Endodermal cell (in vitro differentiated cells): ENCODE data around the gene PAX8. TPM values are rescaled to one million over a fixed set of nuclear protein-coding genes. Genes with fewer than 3 reads are reported as not detected.
"Not testable (repeated sequence)": the region's sequence is repeated elsewhere in the genome, so short reads cannot be mapped to it uniquely, and the experiment has no call there.

Source experiments
- DNase-seq: peaks from one replicate; pipeline ENCODE4 v3.0.0-alpha.2; 2017
- H3K27ac ChIP-seq: 2 replicates; pipeline ENCODE4 v1.5.1; 2013; ENCODE audit warnings: mild to moderate bottlenecking, low read depth, low read length, moderate library complexity
- H3K27me3 ChIP-seq: 2 replicates; pipeline ENCODE4 v1.6.1; 2013; ENCODE audit warnings: mild to moderate bottlenecking, low read length, moderate library complexity; ENCODE audit not compliant: insufficient read depth, control insufficient read depth, poor library complexity, severe bottlenecking
- H3K36me3 ChIP-seq: 2 replicates; pipeline ENCODE4 v1.7.0; 2013; ENCODE audit warnings: mild to moderate bottlenecking, low read length, moderate library complexity; ENCODE audit not compliant: control insufficient read depth, insufficient read depth
- H3K4me1 ChIP-seq: one replicate; pipeline ENCODE4 v1.7.0; 2013; ENCODE audit warnings: low read length; ENCODE audit not compliant: control insufficient read depth, insufficient read depth
- H3K4me3 ChIP-seq: 2 replicates; pipeline ENCODE4 v1.5.1; 2013; ENCODE audit warnings: mild to moderate bottlenecking, low read length, moderate library complexity
- H3K9ac ChIP-seq: 2 replicates; pipeline ENCODE4 v1.6.1; 2013; ENCODE audit warnings: mild to moderate bottlenecking, low read length, moderate library complexity; ENCODE audit not compliant: poor library complexity, severe bottlenecking; ENCODE audit errors: extremely low read depth
- H3K9me3 ChIP-seq: 2 replicates; pipeline ENCODE4 v1.6.1; 2013; ENCODE audit warnings: mild to moderate bottlenecking, low read length, moderate library complexity; ENCODE audit not compliant: control insufficient read depth
- H3K27ac Mint-ChIP-seq: 2 replicates; pipeline ENCODE4 v1.8.0; 2020; ENCODE audit warnings: mixed read lengths
- H3K27me3 Mint-ChIP-seq: 2 replicates; pipeline ENCODE4 v1.8.0; 2021; ENCODE audit warnings: mild to moderate bottlenecking, mixed read lengths; ENCODE audit not compliant: insufficient read depth
- H3K36me3 Mint-ChIP-seq: 2 replicates; pipeline ENCODE4 v1.8.0; 2020; ENCODE audit warnings: low read depth, mixed read lengths
- H3K4me1 Mint-ChIP-seq: 2 replicates; pipeline ENCODE4 v1.8.0; 2020; ENCODE audit warnings: mixed read lengths
- H3K4me3 Mint-ChIP-seq: 2 replicates; pipeline ENCODE4 v1.8.0; 2020; ENCODE audit warnings: mild to moderate bottlenecking, moderate library complexity, mixed read lengths
- H3K9me3 Mint-ChIP-seq: 2 replicates; pipeline ENCODE4 v1.8.0; 2020; ENCODE audit warnings: mild to moderate bottlenecking, mixed read lengths
- WGBS, 2 experiments: methylation state at CpG; one replicate each; pipeline versions ENCODE4 v1.1.5 to v1.1.7; 2013; ENCODE audit warnings: missing lambda C conversion rate in 2 of 2, mixed read lengths in 1 of 2; ENCODE audit not compliant: insufficient coverage in 1 of 2, insufficient read length in 1 of 2; 5-methylcytosine and 5-hydroxymethylcytosine counted together
- total RNA-seq, 2 donors: library from RNA; stranded (reverse); fragmentation: NEBNext Ultra II Directional in 1 of 2; extraction: Animal tissue kit (Norgen Biotek cat#: 25700) in 1 of 2; gene quantifications; 2 replicates in 1 of 2; 3 replicates in 1 of 2; pipeline ENCODE4 v1.2.1, GENCODE V29; 2021
- TF ChIP-seq, protein P1 (sequence below): fragments of 200-600 bp; sonication (generic); conservative IDR thresholded peaks from 2 replicates; pipeline ENCODE4 v1.5.0; 2021; ENCODE audit warnings: antibody characterized with exemption, mild to moderate bottlenecking

PAX8 gene
- total RNA-seq, 2 donors from 2014 or later: 0.09 to 0.11 TPM

DNA sequence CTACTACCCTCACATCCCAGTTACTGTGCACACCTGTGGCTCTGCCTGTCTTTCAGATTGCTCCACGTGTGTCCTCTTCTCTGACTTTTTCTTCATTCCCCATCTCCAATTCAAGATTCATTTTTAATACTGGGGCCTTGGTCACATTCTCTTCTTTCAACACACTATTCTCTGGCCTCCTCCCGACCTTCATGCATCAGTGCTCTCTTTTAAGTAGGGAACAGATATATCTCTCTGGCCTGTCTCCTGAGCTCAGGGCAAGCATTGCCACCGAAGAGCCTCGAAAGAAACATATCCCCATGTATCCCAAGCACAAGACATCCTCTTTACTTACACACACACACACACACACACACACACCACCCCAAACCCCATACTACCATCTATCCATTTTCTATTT is 21.6 kb upstream of the PAX8 start:
- H3K27ac ChIP-seq: no peak overlapping the region
- peaks cover 13% of the 10 kb centered on the region for H3K27me3 ChIP-seq
- H3K36me3 Mint-ChIP-seq: no peaks in the 10 kb centered on the region
- peaks cover 4% of the 10 kb centered on the region for H3K4me1 Mint-ChIP-seq
- DNase-seq: no peak
- no peaks in the 10 kb centered on the region for H3K36me3 ChIP-seq
- no peaks in the 10 kb centered on the region for H3K4me1 ChIP-seq
- H3K4me3 Mint-ChIP-seq: no peak overlapping the region
- no peak overlapping the region for H3K4me3 ChIP-seq
- TF ChIP-seq, protein P1, sequence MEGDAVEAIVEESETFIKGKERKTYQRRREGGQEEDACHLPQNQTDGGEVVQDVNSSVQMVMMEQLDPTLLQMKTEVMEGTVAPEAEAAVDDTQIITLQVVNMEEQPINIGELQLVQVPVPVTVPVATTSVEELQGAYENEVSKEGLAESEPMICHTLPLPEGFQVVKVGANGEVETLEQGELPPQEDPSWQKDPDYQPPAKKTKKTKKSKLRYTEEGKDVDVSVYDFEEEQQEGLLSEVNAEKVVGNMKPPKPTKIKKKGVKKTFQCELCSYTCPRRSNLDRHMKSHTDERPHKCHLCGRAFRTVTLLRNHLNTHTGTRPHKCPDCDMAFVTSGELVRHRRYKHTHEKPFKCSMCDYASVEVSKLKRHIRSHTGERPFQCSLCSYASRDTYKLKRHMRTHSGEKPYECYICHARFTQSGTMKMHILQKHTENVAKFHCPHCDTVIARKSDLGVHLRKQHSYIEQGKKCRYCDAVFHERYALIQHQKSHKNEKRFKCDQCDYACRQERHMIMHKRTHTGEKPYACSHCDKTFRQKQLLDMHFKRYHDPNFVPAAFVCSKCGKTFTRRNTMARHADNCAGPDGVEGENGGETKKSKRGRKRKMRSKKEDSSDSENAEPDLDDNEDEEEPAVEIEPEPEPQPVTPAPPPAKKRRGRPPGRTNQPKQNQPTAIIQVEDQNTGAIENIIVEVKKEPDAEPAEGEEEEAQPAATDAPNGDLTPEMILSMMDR: no peak
- no peak overlapping the region for H3K27ac Mint-ChIP-seq
- WGBS, 2 experiments: 88 to 100% methylated on average over 1 to 4 of the region's 4 CpGs
- no peak overlapping the region for H3K9ac ChIP-seq
- no peaks in the 10 kb centered on the region for H3K9me3 Mint-ChIP-seq
- peaks cover 25% of the 10 kb centered on the region for H3K27me3 Mint-ChIP-seq
- H3K9me3 ChIP-seq: no peaks in the 10 kb centered on the region

DNA sequence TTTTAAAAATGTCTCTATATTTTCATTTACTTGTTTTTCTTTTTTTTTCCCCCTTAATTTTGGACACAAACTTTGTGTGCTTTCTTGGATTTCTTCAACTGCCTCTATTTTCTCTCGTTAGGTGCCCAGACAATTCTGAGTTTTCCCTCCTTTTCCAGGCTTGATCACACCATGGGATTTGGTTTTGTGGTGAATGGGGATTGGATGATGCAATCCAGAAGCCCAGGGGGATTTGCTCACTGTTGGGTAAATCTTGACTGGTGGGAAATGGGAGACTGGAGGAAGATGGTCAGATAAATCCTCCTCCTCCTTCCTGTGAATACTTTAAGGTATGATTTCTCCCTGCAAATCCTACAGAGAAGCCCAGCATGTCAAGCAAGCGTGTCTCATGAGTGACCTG is 19.5 kb upstream of the PAX8 start:
- no peak overlapping the region for H3K4me3 Mint-ChIP-seq
- TF ChIP-seq, protein P1: no peak
- 92 to 100% methylated on average over 1 to 2 of the region's 2 CpGs for WGBS, 2 experiments

DNA sequence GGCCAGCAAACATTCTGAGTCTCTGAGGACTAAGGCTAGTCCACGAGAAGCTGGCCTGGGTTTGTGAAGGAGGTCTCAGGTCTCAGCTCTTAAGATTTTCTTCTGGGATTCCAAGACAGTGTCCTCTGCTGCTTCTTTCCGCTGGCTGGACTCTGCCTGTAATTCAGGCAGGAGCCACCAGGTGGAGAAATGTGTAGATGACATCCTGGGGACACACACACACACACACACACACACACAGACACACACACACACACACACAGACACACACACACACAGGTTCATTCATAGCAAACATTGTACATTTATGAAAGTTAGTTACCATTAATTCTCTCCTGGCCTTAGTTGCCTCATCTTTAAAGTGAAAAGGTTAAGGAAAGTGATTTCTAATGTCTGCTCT is 18.9 kb upstream of the PAX8 start:
- H3K4me3 ChIP-seq, H3K36me3 ChIP-seq, H3K4me1 ChIP-seq, H3K27ac ChIP-seq, H3K9ac ChIP-seq, H3K4me3 Mint-ChIP-seq, H3K9me3 ChIP-seq, H3K36me3 Mint-ChIP-seq, H3K4me1 Mint-ChIP-seq, H3K27ac Mint-ChIP-seq, H3K9me3 Mint-ChIP-seq: not testable (repeated sequence)
- H3K27me3 ChIP-seq: peaks cover 40% of the 10 kb centered on the region
- WGBS, 2 experiments: 28% methylated on average over 2 of the region's 2 CpGs; no CpG with 5 or more reads in 1 of the 2 experiments
- peaks cover 46% of the 10 kb centered on the region for H3K27me3 Mint-ChIP-seq
- peak; percentile 68 for DNase-seq

More for the DNA sequence above, 19.5 kb upstream of the PAX8 start:
- no peaks in the 10 kb centered on the region for H3K4me1 Mint-ChIP-seq
- H3K27me3 Mint-ChIP-seq: peaks cover 40% of the 10 kb centered on the region
- no peaks in the 10 kb centered on the region for H3K9me3 Mint-ChIP-seq
- Histone ChIP-seq H3K27ac (no peak overlapping the region), H3K27me3 (peaks cover 34% of the 10 kb centered on the region), H3K4me3 (no peak overlapping the region), H3K36me3 (no peaks in the 10 kb centered on the region), H3K9ac (no peak overlapping the region), H3K9me3 (no peaks in the 10 kb centered on the region), H3K4me1 (no peaks in the 10 kb centered on the region)
- H3K27ac Mint-ChIP-seq: no peak overlapping the region
- DNase-seq: no peak
- H3K36me3 Mint-ChIP-seq: no peaks in the 10 kb centered on the region

GRCh38 chr2:113291191-113291590 is 12.5 kb upstream of the PAX8 start:
- H3K9me3 Mint-ChIP-seq: no peaks in the 10 kb centered on the region
- no peak overlapping the region for H3K27ac Mint-ChIP-seq
- H3K36me3 Mint-ChIP-seq: no peaks in the 10 kb centered on the region
- no peaks in the 10 kb centered on the region for H3K4me1 ChIP-seq
- H3K4me1 Mint-ChIP-seq: peaks cover 2% of the 10 kb centered on the region
- peak overlapping the region; percentile 38 for H3K4me3 Mint-ChIP-seq
- no peak overlapping the region for H3K9ac ChIP-seq
- no peaks in the 10 kb centered on the region for H3K36me3 ChIP-seq
- 7 to 15% methylated on average over 5 to 28 of the region's 28 CpGs for WGBS, 2 experiments
- no peak overlapping the region for H3K27ac ChIP-seq
- peaks cover 98% of the 10 kb centered on the region for H3K27me3 Mint-ChIP-seq
- no peak overlapping the region for H3K4me3 ChIP-seq
- peaks cover 88% of the 10 kb centered on the region for H3K27me3 ChIP-seq
- peak; percentile 76 for DNase-seq
- TF ChIP-seq, protein P1: no peak
- no peaks in the 10 kb centered on the region for H3K9me3 ChIP-seq

DNA sequence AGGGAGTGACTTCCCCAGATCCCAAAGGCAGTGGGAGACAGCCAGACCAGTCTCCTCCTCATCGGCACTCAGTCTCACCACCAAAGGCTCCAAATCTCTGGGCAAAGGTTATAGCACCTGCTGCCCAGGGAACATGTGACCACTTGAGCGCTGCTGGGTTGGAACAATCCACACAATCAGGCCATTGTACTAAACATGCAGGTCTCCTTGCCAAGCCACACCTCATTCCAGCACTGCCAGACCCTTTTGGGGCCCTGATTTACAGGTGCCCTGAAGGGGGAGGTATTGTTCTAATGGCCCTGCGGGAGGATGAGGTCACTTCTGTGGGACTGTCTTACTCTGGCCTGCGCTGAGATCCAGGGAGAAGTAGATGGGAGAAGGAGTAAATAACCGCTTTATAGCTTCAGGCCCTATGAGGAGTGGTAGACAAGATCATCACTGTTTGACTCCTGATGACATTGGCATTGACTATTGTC is 10.0 kb upstream of the PAX8 start:
- not testable (repeated sequence) for H3K4me1 ChIP-seq, H3K9ac ChIP-seq, H3K27ac ChIP-seq, H3K9me3 Mint-ChIP-seq, H3K36me3 ChIP-seq, H3K27ac Mint-ChIP-seq, H3K4me3 Mint-ChIP-seq, H3K4me1 Mint-ChIP-seq, DNase-seq, H3K9me3 ChIP-seq, H3K36me3 Mint-ChIP-seq, H3K4me3 ChIP-seq
- H3K27me3 ChIP-seq: peaks cover 84% of the 10 kb centered on the region
- peaks cover 94% of the 10 kb centered on the region for H3K27me3 Mint-ChIP-seq
- WGBS, 2 experiments: 87 to 95% methylated on average over 3 to 5 of the region's 5 CpGs
